Right ventricle myocardium inferior (tissue), 1 donor: Measurements from ENCODE around the gene TRAPPC1. TPM values are rescaled to one million over a fixed set of nuclear protein-coding genes. Genes with fewer than 3 reads are reported as not detected.
"Not testable (repeated sequence)": the region's sequence is repeated elsewhere in the genome, so short reads cannot be mapped to it uniquely, and the experiment has no call there.

ENCODE experiments used
- ATAC-seq: fragments of 200-7000 bp; cut with Tn5 transposase; one replicate; pipeline ENCODE4 v1.9.1; 2020; ENCODE audit warnings: mild to moderate bottlenecking, moderate library complexity
- DNase-seq: peaks from one replicate; pipeline ENCODE4 v3.0.0; 2021; ENCODE audit errors: missing footprints
- intact Hi-C: fragments of 100-400 bp; cut with DNase I; formaldehyde crosslinking; loops from one replicate; pipeline ENCODE4 v1.11.0; 2022
- long read RNA-seq: library from polyadenylated mRNA; unstranded; transcript quantifications from one replicate; pipeline ENCODE4 v2.0.0, GENCODE V29; 2021
- total RNA-seq: library from RNA; stranded (reverse); fragmentation: NEBNext Ultra II Directional; extraction: Animal tissue kit (Norgen Biotek cat#: 25700); gene quantifications from one replicate; pipeline ENCODE4 v1.2.1, GENCODE V29; 2021
- donor health status: DM: no; HTN: yes; CAD: no; lungs with severe emphysema.

Gene TRAPPC1
- 118 TPM for total RNA-seq
- long read RNA-seq, transcript TRAPPC1-202 (5 exons, 759 nt) = minor isoform, 5 of 20 reads
- long read RNA-seq, transcript TRAPPC1-201 (4 exons, 811 nt) = major isoform, 13 of 20 reads
- long read RNA-seq, partial matches to known transcripts = 0 of 20 reads
- long read RNA-seq, other reads (novel, unspliced or antisense) = 1 of 20 reads

- intact Hi-C loops = loop anchor here (5.0 kb wide), 1 partner anchor 75 kb away; the partner anchor contains the start of genes CYB5D1, NAA38 and TMEM88
- DNase-seq (peak; percentile 100), ATAC-seq (peak; percentile 100)
Measured at GRCh38 chr17:7931709-7932482, at the start of gene TRAPPC1, which contains the start of gene CNTROB. Gene TRAPPC1, minus strand, starts transcription at chr17:7931946. Its CDS starts 117 bp downstream, at chr17:7931829. Gene CNTROB, plus strand, starts transcription at chr17:7932206. Its CDS starts 874 bp downstream, at chr17:7933080.

GRCh38 chr17:7977805-7978204, 46.1 kb upstream of the TRAPPC1 start:
- ATAC-seq (no peak), DNase-seq (no peak)
- intact Hi-C loops = no loop called here

GRCh38 chr17:7977039-7977438, 45.3 kb upstream of the TRAPPC1 start:
- intact Hi-C loops = no loop called here
- DNase-seq = no peak
- no peak for ATAC-seq

GRCh38 chr17:7974638-7975131, 42.9 kb upstream of the TRAPPC1 start:
- intact Hi-C loops = no loop called here
- no peak for DNase-seq
- no peak for ATAC-seq

- intact Hi-C loops = no loop called here
- DNase-seq = no peak
- ATAC-seq = peak; percentile 68
Measured at GRCh38 chr17:7972131-7972785, 40.5 kb upstream of the TRAPPC1 start.

- ATAC-seq (no peak), DNase-seq (no peak)
- intact Hi-C loops = no loop called here
Measured at GRCh38 chr17:7971651-7972050, 39.9 kb upstream of the TRAPPC1 start.

- DNase-seq = no peak
- intact Hi-C loops = no loop called here
- no peak for ATAC-seq
Measured at GRCh38 chr17:7969433-7969832, 37.7 kb upstream of the TRAPPC1 start.

GRCh38 chr17:7967751-7968150, 36.0 kb upstream of the TRAPPC1 start:
- no peak for ATAC-seq
- DNase-seq = no peak
- intact Hi-C loops = no loop called here

- ATAC-seq = no peak
- no peak for DNase-seq
- intact Hi-C loops = no loop called here
Measured at GRCh38 chr17:7961421-7961820, 29.7 kb upstream of the TRAPPC1 start.

- no peak for DNase-seq
- intact Hi-C loops = no loop called here
- no peak for ATAC-seq
Measured at GRCh38 chr17:7959503-7960253, 27.9 kb upstream of the TRAPPC1 start.

GRCh38 chr17:7956228-7956965, 24.7 kb upstream of the TRAPPC1 start:
- intact Hi-C loops = no loop called here
- no peak for DNase-seq
- ATAC-seq = peak; percentile 94

- intact Hi-C loops = no loop called here
- peak; percentile 76 for ATAC-seq
- no peak for DNase-seq
Measured at GRCh38 chr17:7955414-7956227, 23.9 kb upstream of the TRAPPC1 start.

GRCh38 chr17:7953266-7953665, 21.5 kb upstream of the TRAPPC1 start:
- intact Hi-C loops, ATAC-seq, DNase-seq: not testable (repeated sequence)

GRCh38 chr17:7951143-7951792, 19.5 kb upstream of the TRAPPC1 start:
- DNase-seq (no peak), ATAC-seq (no peak)
- intact Hi-C loops = no loop called here

GRCh38 chr17:7950578-7950977, 18.8 kb upstream of the TRAPPC1 start:
- intact Hi-C loops = no loop called here
- DNase-seq = no peak
- ATAC-seq = no peak

GRCh38 chr17:7947651-7948050, 15.9 kb upstream of the TRAPPC1 start:
- ATAC-seq (no peak), DNase-seq (no peak)
- intact Hi-C loops = no loop called here

- no peak for ATAC-seq
- no peak for DNase-seq
- intact Hi-C loops = no loop called here
Measured at GRCh38 chr17:7946441-7946840, 14.7 kb upstream of the TRAPPC1 start.
